ENCODE measurements around the gene PLEKHO2. TPM values are rescaled to one million over a fixed set of nuclear protein-coding genes. Genes with fewer than 3 reads are reported as not detected.

PLEKHO2 gene
- total and polyA plus RNA-seq, 2 of the 8 experiments (the other 6 are each of a cell fraction or from before 2014, with no cell fraction given), result 16.9 to 20.1 TPM

- Histone ChIP-seq H4K8ac (ENCODE audit: extremely low read depth, insufficient read depth, low read length) (no peak overlapping the region), H2BK5ac (ENCODE audit: low read depth, low read length) (no peak overlapping the region), H3K4me2 (ENCODE audit: insufficient read depth in 1 of 2, low read depth in 2 of 2, low read length in 2 of 2) (no peak overlapping the region), H4K5ac (ENCODE audit: insufficient read length, low read depth, low read length) (no peak overlapping the region), H3K79me2 (ENCODE audit: control insufficient read depth in 1 of 2, insufficient read depth in 2 of 2, low read length in 2 of 2) (no peaks in the 10 kb centered on the region), H3K4me3 (ENCODE audit: extremely low read depth in 1 of 4, insufficient read depth in 2 of 4, low read depth in 3 of 4, low read length in 4 of 4) (no peak overlapping the region), H3K27me3 (replicated peaks in 1 of 4; ENCODE audit: control insufficient read depth in 3 of 4, extremely low read depth in 1 of 4, insufficient read depth in 3 of 4, low read length in 3 of 4) (peaks cover 0 to 7% (median 7%) of the 10 kb centered on the region in 4 experiments; a peak in 5 of 7 replicates), H2BK15ac (ENCODE audit: low read length) (no peak overlapping the region), H3K9me3 (ENCODE audit: insufficient read depth in 2 of 2, low read depth in 1 of 2, low read length in 1 of 2) (no peaks in the 10 kb centered on the region), H3K14ac (ENCODE audit: insufficient read length) (no peak overlapping the region), H3K4me1 (replicated peaks in 1 of 4; ENCODE audit: control insufficient read depth in 3 of 4, insufficient read depth in 4 of 4, low read length in 3 of 4) (peaks cover 0 to 14% (median 10%) of the 10 kb centered on the region in 4 experiments; a peak in 6 of 7 replicates), H2BK120ac (replicated peaks; ENCODE audit: low read depth, low read length) (no peak overlapping the region), H3K36me3 (ENCODE audit: control insufficient read depth in 2 of 4, insufficient read depth in 4 of 4, low read length in 3 of 4) (no peaks in the 10 kb centered on the region), H3K56ac (replicated peaks; ENCODE audit: insufficient read length, low read depth, low read length) (no peak overlapping the region), H3K23me2 (ENCODE audit: low read depth, low read length) (no peaks in the 10 kb centered on the region), H2BK12ac (ENCODE audit: low read depth, low read length) (peak overlapping the region; percentile 22; the same call in 1 of the 2 replicates), H2BK20ac (ENCODE audit: low read length) (no peak overlapping the region), H3K27ac (ENCODE audit: low read depth, low read length) (no peak overlapping the region), H2AK5ac (ENCODE audit: low read depth, low read length) (no peak overlapping the region), H4K20me1 (replicated peaks in 1 of 2; ENCODE audit: control insufficient read depth in 1 of 2, insufficient read depth in 2 of 2, low read length in 2 of 2) (no peaks in the 10 kb centered on the region), H3K23ac (ENCODE audit: insufficient read length) (no peak overlapping the region), H3K4ac (replicated peaks; ENCODE audit: insufficient read length, low read depth, low read length) (no peak overlapping the region), H2AFZ (ENCODE audit: low read length) (no peak overlapping the region), H3K79me1 (ENCODE audit: low read depth, low read length) (no peaks in the 10 kb centered on the region), H3K9ac (replicated peaks in 1 of 4; ENCODE audit: extremely low read depth in 1 of 4, low read depth in 3 of 4, low read length in 3 of 4) (no peak overlapping the region), H4K91ac (replicated peaks; ENCODE audit: insufficient read length, low read length) (peak overlapping the region; percentile 52), H3K18ac (ENCODE audit: extremely low read depth, low read length) (no peak overlapping the region)
- POLR2A ChIA-PET (ENCODE audit: partially characterized antibody), result interaction anchor here (1.0 kb wide), 1 partner anchor 108 kb away, joined by 3 read pairs; no protein-coding TSS in a partner anchor
- no peak for FAIRE-seq
- no peak for DNase-seq (ENCODE audit: low read depth in 1 of 2, low spot score in 2 of 2)
- WGBS, 2 experiments (ENCODE audit: extremely low coverage in 1 of 2, insufficient coverage in 1 of 2, insufficient read length in 1 of 2, insufficient replicate concordance in 2 of 2, low coverage in 1 of 2, low lambda C conversion rate in 2 of 2, missing lambda C conversion rate in 1 of 2), result 93% methylated on average over 8 of the region's 9 CpGs; no CpG with 5 or more reads in 1 of the 2 experiments
- CTCF ChIA-PET (ENCODE audit: partially characterized antibody), result interaction anchor here (0.6 to 1.7 kb wide), 2 partner anchors 175 to 197 kb away, joined by 3 to 5 read pairs; no protein-coding TSS in a partner anchor
- no peak for TF ChIP-seq RXRA (IDR thresholded peaks at IDR 0.05; ENCODE audit: insufficient read depth, low read depth, low read length)
- TF ChIP-seq HDAC2 (IDR thresholded peaks at IDR 0.05; ENCODE audit: borderline replicate concordance in 1 of 2, low read depth in 2 of 2, low read length in 2 of 2), result no peak
- TF ChIP-seq ASH2L (IDR thresholded peaks at IDR 0.05; ENCODE audit: low read length), result no peak
- TF ChIP-seq SAP30 (IDR thresholded peaks at IDR 0.05; ENCODE audit: insufficient read depth, insufficient replicate concordance, low read length), result no peak
- no peak for TF ChIP-seq POLR2A (IDR thresholded peaks at IDR 0.05; ENCODE audit: control extremely low read depth in 1 of 2, low read depth in 2 of 2, low read length in 2 of 2)
- TF ChIP-seq TCF12 (IDR thresholded peaks at IDR 0.05; ENCODE audit: low read depth, low read length), result no peak
- TF ChIP-seq FOSL1 (IDR thresholded peaks at IDR 0.05; ENCODE audit: insufficient read depth, low read depth, low read length), result no peak
- no peak for TF ChIP-seq YY1 (IDR thresholded peaks at IDR 0.05; ENCODE audit: low read depth, low read length)
- no peak for TF ChIP-seq ATF3 (IDR thresholded peaks at IDR 0.05; ENCODE audit: insufficient read depth, low read depth, low read length)
- no peak for TF ChIP-seq SIRT6 (IDR thresholded peaks at IDR 0.05; ENCODE audit: low read length)
- no peak for TF ChIP-seq JUN (IDR thresholded peaks at IDR 0.05; ENCODE audit: low read depth, low read length)
- no peak for TF ChIP-seq BCL11A (IDR thresholded peaks at IDR 0.05; ENCODE audit: low read depth in 2 of 2, low read length in 2 of 2)
- TF ChIP-seq RAD21 (IDR thresholded peaks at IDR 0.05 in 1 of 2, conservative IDR thresholded peaks at IDR 0.05 in 1 of 2; ENCODE audit: low read depth in 2 of 2, low read length in 2 of 2), result no peak
These were observed 75.5 kb downstream of the PLEKHO2 start for GRCh38 chr15:64917211-64917610.

Measured in H1 (cell line).